Measurements from ENCODE around the gene WNT5A. TPM values are rescaled to one million over a fixed set of nuclear protein-coding genes. Genes with fewer than 3 reads are reported as not detected.

WNT5A gene
- total RNA-seq, 2 experiments from 2014 or later = 0.06 TPM; not detected in 1

- TF ChIP-seq CTCF (IDR thresholded peaks at IDR 0.05) = no peak
- no peaks in the 10 kb centered on the region for H3K4me1 ChIP-seq (ENCODE audit: insufficient read depth, low read length)
- Mint-ChIP-seq H3K9me3 (no peaks in the 10 kb centered on the region), H3K27ac (no peak overlapping the region), H3K27me3 (peaks cover 28% of the 10 kb centered on the region), H3K4me3 (no peak overlapping the region), H3K36me3 (ENCODE audit: low read depth) (no peaks in the 10 kb centered on the region), H3K4me1 (ENCODE audit: low read depth) (no peaks in the 10 kb centered on the region)
- intact Hi-C loops (cut with DNase I, micrococcal nuclease) = no loop called here
- no peak overlapping the region for H3K27ac ChIP-seq (ENCODE audit: low read depth in 1 of 2, low read length in 2 of 2)
- ChIA-PET POLR2A (no interaction called here), CTCF (no interaction called here)
- H3K27me3 ChIP-seq (ENCODE audit: control insufficient read depth in 1 of 2, insufficient read depth in 2 of 2, low read length in 2 of 2) = peaks cover 0 to 13% of the 10 kb centered on the region in 2 experiments
- H3K4me3 ChIP-seq (ENCODE audit: low read length) = no peak overlapping the region
- DNase-seq (no peak), ATAC-seq (ENCODE audit: poor library complexity) (no peak)
- H3K36me3 ChIP-seq (ENCODE audit: insufficient read depth, low read length) = no peaks in the 10 kb centered on the region
- peaks cover 0 to 10% of the 10 kb centered on the region in 2 experiments for H3K9me3 ChIP-seq (ENCODE audit: control insufficient read depth in 1 of 2, insufficient read depth in 1 of 2, low read length in 2 of 2)
These were observed 16.0 kb downstream of the WNT5A start for GRCh38 chr3:55471084-55471483.

- ATAC-seq (ENCODE audit: poor library complexity) = no peak
- H3K27ac Mint-ChIP-seq = no peak overlapping the region
- no peaks in the 10 kb centered on the region for H3K4me1 Mint-ChIP-seq (ENCODE audit: low read depth)
These were observed 17.1 kb downstream of the WNT5A start for GRCh38 chr3:55469957-55470526.

GRCh38 chr3:55468251-55468650 is 18.9 kb downstream of the WNT5A start:
- no peaks in the 10 kb centered on the region for H3K4me1 Mint-ChIP-seq (ENCODE audit: low read depth)
- H3K36me3 Mint-ChIP-seq (ENCODE audit: low read depth) = no peaks in the 10 kb centered on the region
- peaks cover 19% of the 10 kb centered on the region for H3K27me3 Mint-ChIP-seq
- Histone ChIP-seq H3K27me3 (ENCODE audit: control insufficient read depth in 1 of 2, insufficient read depth in 2 of 2, low read length in 2 of 2) (peaks cover 0 to 6% of the 10 kb centered on the region in 2 experiments), H3K9me3 (ENCODE audit: control insufficient read depth in 1 of 2, insufficient read depth in 1 of 2, low read length in 2 of 2) (peaks cover 0 to 10% of the 10 kb centered on the region in 2 experiments), H3K27ac (ENCODE audit: low read depth in 1 of 2, low read length in 2 of 2) (no peak overlapping the region), H3K4me1 (ENCODE audit: insufficient read depth, low read length) (no peaks in the 10 kb centered on the region), H3K36me3 (ENCODE audit: insufficient read depth, low read length) (no peaks in the 10 kb centered on the region), H3K4me3 (ENCODE audit: low read length) (no peak overlapping the region)
- H3K27ac Mint-ChIP-seq = no peak overlapping the region
- intact Hi-C loops (cut with DNase I, micrococcal nuclease) = no loop called here
- DNase-seq (no peak), ATAC-seq (ENCODE audit: poor library complexity) (no peak)
- ChIA-PET POLR2A (no interaction called here), CTCF (no interaction called here)
- no peak for TF ChIP-seq CTCF (IDR thresholded peaks at IDR 0.05)
- H3K4me3 Mint-ChIP-seq = no peak overlapping the region
- no peaks in the 10 kb centered on the region for H3K9me3 Mint-ChIP-seq

More at GRCh38 chr3:55469957-55470526, 17.1 kb downstream of the WNT5A start:
- no peak for DNase-seq
- Mint-ChIP-seq H3K27me3 (peaks cover 22% of the 10 kb centered on the region), H3K4me3 (no peak overlapping the region), H3K36me3 (ENCODE audit: low read depth) (no peaks in the 10 kb centered on the region), H3K9me3 (no peaks in the 10 kb centered on the region)
- Histone ChIP-seq H3K36me3 (ENCODE audit: insufficient read depth, low read length) (no peaks in the 10 kb centered on the region), H3K4me1 (ENCODE audit: insufficient read depth, low read length) (no peaks in the 10 kb centered on the region), H3K27ac (ENCODE audit: low read depth in 1 of 2, low read length in 2 of 2) (no peak overlapping the region), H3K27me3 (ENCODE audit: control insufficient read depth in 1 of 2, insufficient read depth in 2 of 2, low read length in 2 of 2) (peaks cover 0 to 9% of the 10 kb centered on the region in 2 experiments), H3K9me3 (ENCODE audit: control insufficient read depth in 1 of 2, insufficient read depth in 1 of 2, low read length in 2 of 2) (peaks cover 0 to 10% of the 10 kb centered on the region in 2 experiments), H3K4me3 (ENCODE audit: low read length) (no peak overlapping the region)
- ChIA-PET POLR2A (no interaction called here), CTCF (no interaction called here)
- intact Hi-C loops (cut with DNase I, micrococcal nuclease) = no loop called here
- TF ChIP-seq CTCF (IDR thresholded peaks at IDR 0.05) = no peak

Data from CD4-positive, alpha-beta T cell (primary cell).